Measurements from ENCODE around the gene ZNF146.
"Not testable (repeated sequence)": the region's sequence is repeated elsewhere in the genome, so short reads cannot be mapped to it uniquely, and the experiment has no call there.

ZNF146 gene

DNA sequence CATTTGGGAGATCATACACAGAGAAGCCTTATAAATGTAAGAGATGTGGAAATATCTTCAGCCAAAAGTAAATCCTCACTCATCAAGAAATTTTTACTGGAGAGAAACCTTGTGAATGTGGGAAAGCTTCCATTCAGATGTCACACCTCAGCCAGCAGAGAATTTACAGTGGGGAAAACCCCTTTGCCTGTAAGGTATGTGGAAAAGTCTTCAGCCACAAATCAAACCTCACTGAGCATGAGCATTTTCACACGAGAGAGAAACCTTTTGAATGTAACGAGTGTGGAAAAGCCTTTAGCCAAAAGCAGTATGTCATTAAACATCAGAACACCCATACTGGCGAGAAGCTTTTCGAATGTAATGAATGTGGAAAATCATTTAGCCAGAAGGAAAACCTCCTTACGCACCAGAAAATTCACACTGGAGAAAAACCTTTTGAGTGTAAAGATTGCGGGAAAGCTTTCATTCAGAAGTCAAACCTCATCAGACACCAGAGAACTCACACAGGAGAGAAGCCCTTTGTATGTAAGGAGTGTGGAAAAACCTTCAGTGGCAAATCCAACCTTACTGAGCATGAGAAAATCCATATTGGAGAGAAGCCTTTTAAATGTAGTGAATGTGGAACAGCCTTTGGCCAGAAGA, 21.5 kb downstream of the ZNF146 start:
- no peak for DNase-seq (ENCODE audit: low read depth)

GRCh38 chr19:36236946-36237310, 22.0 kb downstream of the ZNF146 start:
- DNase-seq (ENCODE audit: low read depth) = no peak

- no peak for DNase-seq (ENCODE audit: low read depth)
These were observed 29.2 kb downstream of the ZNF146 start for GRCh38 chr19:36244066-36244465.

DNA sequence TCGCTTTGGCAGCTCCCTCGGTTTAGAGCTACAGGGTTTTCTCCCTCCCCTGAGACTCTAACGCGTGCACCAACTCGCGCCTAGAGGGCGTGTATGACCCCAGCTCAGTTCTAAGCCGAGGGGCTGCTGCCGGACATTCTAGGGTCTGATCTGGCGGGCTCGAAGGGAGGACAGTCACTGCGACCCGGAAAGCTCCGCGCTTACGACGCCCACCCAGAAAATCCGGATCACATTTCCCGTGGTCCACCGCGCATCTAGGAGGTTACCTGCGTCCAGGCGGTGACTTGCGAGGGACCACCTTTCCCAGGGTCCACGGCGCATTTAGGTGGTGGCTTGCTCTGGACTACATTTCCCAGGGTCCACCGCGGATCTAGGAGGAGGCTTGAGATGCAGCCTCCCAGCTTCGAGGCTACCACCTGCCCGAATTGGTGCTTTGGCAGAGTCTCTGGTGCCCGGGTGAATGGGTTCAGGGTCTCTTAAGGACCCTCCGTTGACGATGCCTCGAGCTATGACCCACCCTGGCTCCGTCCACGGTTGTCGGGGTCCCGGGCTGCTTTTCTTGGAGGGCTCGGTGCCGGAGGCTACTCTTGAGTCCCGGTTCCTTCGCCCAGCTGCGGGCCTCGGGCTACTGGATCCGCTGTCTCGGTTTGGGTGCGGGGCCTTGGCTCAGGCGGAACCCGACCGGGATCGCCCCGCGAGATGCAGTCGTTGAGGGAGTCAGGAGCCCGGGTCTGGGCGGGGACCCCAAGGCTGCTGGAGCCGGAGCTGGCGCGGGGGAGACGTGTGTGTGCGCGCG, 30.5 kb downstream of the ZNF146 start:
- no peak for DNase-seq (ENCODE audit: low read depth)

DNA sequence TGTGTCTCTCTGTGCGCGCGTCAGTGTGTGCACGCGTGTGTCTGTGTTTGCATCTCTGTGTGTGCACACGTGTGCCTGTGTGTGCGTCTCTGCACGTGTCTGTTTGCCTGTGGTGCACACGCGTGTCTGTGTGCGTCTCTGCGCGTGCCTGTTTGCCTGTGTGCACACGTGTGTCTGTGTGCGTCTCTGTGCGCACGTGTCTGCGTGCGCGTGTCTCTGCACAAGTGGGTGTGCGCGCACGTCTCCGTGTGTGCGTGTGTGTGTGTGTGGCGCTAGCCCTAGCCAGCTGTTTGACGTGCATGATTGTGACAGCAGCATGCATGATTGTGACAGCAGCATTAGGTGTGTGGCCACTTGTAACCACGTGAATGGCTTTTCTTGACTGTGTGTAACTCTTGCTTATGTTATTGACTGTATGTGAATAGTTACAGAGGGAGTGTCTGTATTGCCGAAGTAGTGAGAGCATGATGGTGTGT, 31.1 kb downstream of the ZNF146 start:
- DNase-seq (ENCODE audit: low read depth) = no peak

DNA sequence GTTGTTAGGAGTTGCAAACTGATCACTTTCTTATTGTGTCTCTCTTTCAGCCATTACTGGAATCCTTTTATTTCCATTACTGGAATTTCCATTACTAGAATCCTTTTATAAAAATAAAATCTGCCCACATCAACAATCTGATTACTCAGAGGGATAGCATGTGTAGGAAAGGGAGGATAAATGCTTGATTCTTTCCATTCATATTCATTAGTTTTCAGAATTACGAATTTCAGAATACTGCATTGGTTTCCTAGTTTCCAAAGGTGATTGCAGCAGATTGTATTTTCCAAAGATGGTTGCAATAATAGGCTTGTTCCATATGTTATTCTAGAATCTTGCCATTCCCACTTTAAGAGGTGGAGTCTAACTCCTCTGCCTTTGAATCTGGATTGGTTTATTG, 37.1 kb downstream of the ZNF146 start:
- no peak for DNase-seq (ENCODE audit: low read depth)

GRCh38 chr19:36254848-36255247, 39.9 kb downstream of the ZNF146 start:
- no peak for DNase-seq (ENCODE audit: low read depth)

GRCh38 chr19:36255316-36255715, 40.4 kb downstream of the ZNF146 start:
- DNase-seq (ENCODE audit: low read depth) = no peak

GRCh38 chr19:36256064-36256463, 41.2 kb downstream of the ZNF146 start:
- no peak for DNase-seq (ENCODE audit: low read depth)

- no peak for DNase-seq (ENCODE audit: low read depth)
These were observed 42.1 kb downstream of the ZNF146 start for GRCh38 chr19:36256853-36257519.

GRCh38 chr19:36257520-36257876, 42.6 kb downstream of the ZNF146 start:
- no peak for DNase-seq (ENCODE audit: low read depth)

- no peak for DNase-seq (ENCODE audit: low read depth)
These were observed 43.3 kb downstream of the ZNF146 start for GRCh38 chr19:36258028-36258875.

- no peak for DNase-seq (ENCODE audit: low read depth)
These were observed 44.3 kb downstream of the ZNF146 start for GRCh38 chr19:36259211-36259610.

- DNase-seq (ENCODE audit: low read depth) = no peak
These were observed 50.2 kb downstream of the ZNF146 start for GRCh38 chr19:36265064-36265463.

DNA sequence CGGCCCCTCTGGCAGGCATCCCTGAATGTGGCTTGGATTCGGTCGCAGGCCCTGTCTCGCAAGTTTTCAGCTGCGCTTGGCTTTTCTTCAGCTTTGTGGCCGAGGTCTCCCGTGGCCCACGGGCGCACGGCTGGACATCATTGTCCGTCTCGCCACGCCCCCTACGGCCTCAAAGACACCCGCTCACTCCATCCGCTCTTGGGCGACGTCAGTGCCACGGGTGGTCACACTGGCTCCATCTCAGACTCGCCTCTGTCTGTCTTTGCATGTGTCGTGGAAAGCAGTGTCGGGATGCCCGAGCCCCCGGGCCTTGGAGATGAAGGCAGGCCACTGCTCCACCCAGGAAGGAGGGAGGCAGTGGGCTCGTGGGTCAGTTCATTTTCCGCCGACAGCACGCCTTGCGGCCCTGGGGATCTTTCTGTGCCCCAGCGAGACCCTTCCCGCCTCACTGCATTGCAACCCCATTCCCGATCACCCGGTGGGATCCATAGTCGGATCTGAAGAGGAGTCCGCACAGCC, 51.0 kb downstream of the ZNF146 start:
- DNase-seq (ENCODE audit: low read depth) = no peak

DNA sequence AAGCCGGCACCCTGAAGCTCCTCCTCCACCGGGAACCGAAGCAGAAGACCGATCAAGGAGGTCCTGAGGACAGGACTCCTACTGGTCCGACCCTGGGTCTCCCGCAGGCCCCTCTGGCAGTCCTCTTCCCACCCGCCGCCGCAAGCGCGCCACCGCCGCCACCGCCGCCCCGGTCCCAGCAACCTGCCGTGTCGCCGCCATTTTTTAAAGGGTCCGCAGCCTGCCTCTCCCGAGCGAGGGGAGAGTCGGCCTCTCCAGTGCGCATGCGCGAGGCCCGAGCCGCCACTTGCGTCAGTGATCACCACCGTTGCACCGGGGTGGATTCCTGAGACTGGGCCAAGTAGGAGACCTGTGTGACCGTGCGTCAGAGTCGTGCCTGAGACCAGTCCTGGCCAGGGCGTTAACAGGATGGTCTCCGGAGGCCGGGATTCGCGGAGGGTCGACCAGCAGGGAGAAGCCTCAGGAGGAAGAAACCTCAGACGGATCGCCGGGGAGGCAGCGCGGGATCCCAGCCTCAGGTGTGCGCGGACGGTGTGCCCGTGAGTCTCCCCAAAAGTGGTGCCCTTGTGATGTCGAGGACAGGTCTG, 51.6 kb downstream of the ZNF146 start:
- no peak for DNase-seq (ENCODE audit: low read depth)

GRCh38 chr19:36267061-36267845, 52.3 kb downstream of the ZNF146 start:
- DNase-seq (ENCODE audit: low read depth) = no peak

DNA sequence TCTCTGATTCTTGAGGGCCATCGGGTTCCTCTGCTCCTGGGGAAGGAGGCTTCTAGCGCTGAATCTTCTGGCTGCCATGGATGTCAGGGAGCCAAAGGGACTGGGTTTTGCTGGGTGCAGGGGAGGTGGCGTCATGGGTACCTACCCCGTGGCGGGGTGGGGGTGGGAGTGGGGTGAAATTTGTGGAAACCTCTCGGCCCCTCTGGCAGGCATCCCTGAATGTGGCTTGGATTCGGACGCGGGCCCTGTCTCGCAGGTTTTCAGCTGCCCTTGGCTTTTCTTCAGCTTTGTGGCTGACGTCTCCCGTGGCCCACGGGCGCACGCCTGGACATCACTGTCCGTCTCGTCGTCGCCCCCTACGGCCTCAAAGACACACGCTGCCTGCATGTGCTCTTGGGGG, 53.2 kb downstream of the ZNF146 start:
- not testable (repeated sequence) for DNase-seq (ENCODE audit: low read depth)

DNA sequence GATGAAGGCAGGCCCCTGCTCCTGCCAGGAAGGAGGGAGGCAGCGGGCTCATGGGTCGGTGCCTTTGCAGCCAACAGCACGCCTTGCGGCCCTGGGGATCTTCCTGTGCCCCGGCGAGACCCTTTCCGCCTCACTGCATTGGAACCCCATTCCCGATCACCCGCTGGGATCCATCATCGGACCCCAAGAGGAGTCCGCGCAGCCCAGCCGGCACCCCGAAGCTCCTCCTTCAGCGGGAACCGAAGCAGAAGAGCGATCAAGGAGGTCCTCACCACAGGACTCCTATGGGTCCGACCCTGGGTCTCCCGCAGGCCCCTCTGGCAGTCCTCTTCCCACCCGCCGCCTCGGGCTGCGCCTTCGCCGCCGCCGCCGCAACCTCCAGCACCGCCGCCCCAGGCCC, 53.7 kb downstream of the ZNF146 start:
- DNase-seq (ENCODE audit: low read depth) = not testable (repeated sequence)

GRCh38 chr19:36269295-36269694, 54.4 kb downstream of the ZNF146 start:
- DNase-seq (ENCODE audit: low read depth) = not testable (repeated sequence)
